ENCODE results near the gene PGF. TPM values are rescaled to one million over a fixed set of nuclear protein-coding genes. Genes with fewer than 3 reads are reported as not detected.

Gene PGF
- total and polyA plus RNA-seq, 2 experiments from 2014 or later = 1.1 to 1.8 TPM

DNA sequence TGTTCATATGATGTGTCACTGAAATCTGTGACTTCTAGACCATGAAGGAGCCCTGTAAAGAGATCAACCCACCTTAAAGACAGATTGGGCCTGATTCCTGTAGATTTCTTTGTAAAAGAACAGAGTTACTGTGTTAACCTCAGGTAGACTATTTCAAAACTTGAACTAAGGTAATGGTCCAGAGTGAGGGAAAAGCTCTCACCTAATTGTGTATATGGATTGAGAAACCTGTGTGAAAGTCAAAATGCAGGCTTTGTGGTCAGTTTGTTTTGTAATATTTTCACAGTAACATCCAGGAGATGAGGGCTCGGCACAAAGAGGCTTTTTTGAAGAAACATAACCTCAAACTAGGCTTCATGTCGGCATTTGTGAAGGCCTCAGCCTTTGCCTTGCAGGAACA, 57.3 kb downstream of the PGF start:
- TF ChIP-seq EZH2phosphoT487 (IDR thresholded peaks at IDR 0.05; ENCODE audit: insufficient read depth, low read depth) (no peak), EZH2 (IDR thresholded peaks at IDR 0.05; ENCODE audit: insufficient read depth, poor library complexity, severe bottlenecking) (no peak)
- no peaks in the 10 kb centered on the region for H3K4me1 ChIP-seq (ENCODE audit: insufficient read depth)
- peaks cover 31% of the 10 kb centered on the region for H3K79me2 ChIP-seq (ENCODE audit: insufficient read depth)
- no peak overlapping the region for H3K4me2 ChIP-seq (ENCODE audit: unreplicated experiment)
- no peaks in the 10 kb centered on the region for H3K27me3 ChIP-seq (replicated peaks; ENCODE audit: insufficient read depth)
- H4K20me1 ChIP-seq (ENCODE audit: insufficient read depth) = no peaks in the 10 kb centered on the region
- H2AFZ ChIP-seq = no peak overlapping the region
- no peak overlapping the region for H3K4me3 ChIP-seq
- no peaks in the 10 kb centered on the region for H3K9me2 ChIP-seq (ENCODE audit: insufficient read depth)
- no peak overlapping the region for H3K9ac ChIP-seq
- in situ Hi-C loops (cut with MboI) = no loop called here
- no peaks in the 10 kb centered on the region for H3K9me3 ChIP-seq (ENCODE audit: low read depth)
- no peak for DNase-seq
- peaks cover 9% of the 10 kb centered on the region for H3F3A ChIP-seq (ENCODE audit: insufficient read depth)
- H3K36me3 ChIP-seq (ENCODE audit: low read depth) = peaks cover 91% of the 10 kb centered on the region
- 88 to 94% methylated on average over 2 of the region's 2 CpGs for WGBS, 2 experiments (ENCODE audit: low coverage in 1 of 2, low lambda C conversion rate in 2 of 2, missing lambda C conversion rate in 2 of 2)
- H3K27ac ChIP-seq = no peak overlapping the region

DNA sequence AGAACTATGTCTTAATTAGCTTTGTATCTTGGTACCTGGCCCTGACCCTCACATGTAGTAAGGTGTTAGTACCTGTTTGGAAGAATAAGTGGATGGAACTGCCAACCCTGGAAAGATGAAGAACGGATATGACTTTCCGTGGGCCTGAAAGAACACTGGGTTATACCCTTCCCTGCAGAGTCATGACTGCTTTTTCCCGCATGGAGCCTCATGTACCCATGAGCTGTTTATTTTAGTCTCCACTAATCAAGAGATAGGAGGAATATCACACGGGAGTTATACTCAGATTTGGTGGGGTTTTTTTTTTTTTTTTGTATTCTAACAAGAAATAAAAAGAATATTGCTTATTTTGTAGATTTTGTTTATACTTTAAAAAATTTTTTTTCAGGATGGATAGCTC, 57.8 kb downstream of the PGF start:
- Histone ChIP-seq H3F3A (ENCODE audit: insufficient read depth) (peaks cover 9% of the 10 kb centered on the region), H3K9ac (no peak overlapping the region), H3K27ac (no peak overlapping the region), H2AFZ (no peak overlapping the region), H3K9me3 (ENCODE audit: low read depth) (no peaks in the 10 kb centered on the region), H3K4me1 (ENCODE audit: insufficient read depth) (no peaks in the 10 kb centered on the region), H4K20me1 (ENCODE audit: insufficient read depth) (no peaks in the 10 kb centered on the region), H3K4me3 (no peak overlapping the region), H3K9me2 (ENCODE audit: insufficient read depth) (no peaks in the 10 kb centered on the region), H3K79me2 (ENCODE audit: insufficient read depth) (peaks cover 35% of the 10 kb centered on the region), H3K4me2 (ENCODE audit: unreplicated experiment) (no peak overlapping the region), H3K36me3 (ENCODE audit: low read depth) (peaks cover 91% of the 10 kb centered on the region), H3K27me3 (replicated peaks; ENCODE audit: insufficient read depth) (no peaks in the 10 kb centered on the region)
- TF ChIP-seq EZH2 (IDR thresholded peaks at IDR 0.05; ENCODE audit: insufficient read depth, poor library complexity, severe bottlenecking) (no peak), EZH2phosphoT487 (IDR thresholded peaks at IDR 0.05; ENCODE audit: insufficient read depth, low read depth) (no peak)
- in situ Hi-C loops (cut with MboI) = no loop called here
- WGBS, 2 experiments (ENCODE audit: low coverage in 1 of 2, low lambda C conversion rate in 2 of 2, missing lambda C conversion rate in 2 of 2) = 85 to 87% methylated on average over 4 of the region's 4 CpGs
- DNase-seq = no peak

GRCh38 chr14:74896400-74896799, 59.0 kb downstream of the PGF start:
- no peak for DNase-seq
- no peak for TF ChIP-seq EZH2 (IDR thresholded peaks at IDR 0.05; ENCODE audit: insufficient read depth, poor library complexity, severe bottlenecking)
- TF ChIP-seq EZH2phosphoT487 (IDR thresholded peaks at IDR 0.05; ENCODE audit: insufficient read depth, low read depth) = no peak
- H2AFZ ChIP-seq = no peak overlapping the region
- peaks cover 9% of the 10 kb centered on the region for H3F3A ChIP-seq (ENCODE audit: insufficient read depth)
- peaks cover 9% of the 10 kb centered on the region for H3K4me1 ChIP-seq (ENCODE audit: insufficient read depth)
- H3K9me3 ChIP-seq (ENCODE audit: low read depth) = no peaks in the 10 kb centered on the region
- 85 to 95% methylated on average over 3 of the region's 3 CpGs for WGBS, 2 experiments (ENCODE audit: low coverage in 1 of 2, low lambda C conversion rate in 2 of 2, missing lambda C conversion rate in 2 of 2)
- no peak overlapping the region for H3K9ac ChIP-seq
- H3K27me3 ChIP-seq (replicated peaks; ENCODE audit: insufficient read depth) = no peaks in the 10 kb centered on the region
- H4K20me1 ChIP-seq (ENCODE audit: insufficient read depth) = no peaks in the 10 kb centered on the region
- H3K27ac ChIP-seq = no peak overlapping the region
- in situ Hi-C loops (cut with MboI) = no loop called here
- no peak overlapping the region for H3K4me2 ChIP-seq (ENCODE audit: unreplicated experiment)
- H3K4me3 ChIP-seq = no peak overlapping the region
- no peaks in the 10 kb centered on the region for H3K9me2 ChIP-seq (ENCODE audit: insufficient read depth)
- H3K79me2 ChIP-seq (ENCODE audit: insufficient read depth) = peaks cover 43% of the 10 kb centered on the region
- peaks cover 96% of the 10 kb centered on the region for H3K36me3 ChIP-seq (ENCODE audit: low read depth)

GRCh38 chr14:74893614-74894091, 61.7 kb downstream of the PGF start:
- peaks cover 4% of the 10 kb centered on the region; the same call in 1 of the 2 replicates for H4K20me1 ChIP-seq (ENCODE audit: insufficient read depth)
- H3K27me3 ChIP-seq (replicated peaks; ENCODE audit: insufficient read depth) = no peaks in the 10 kb centered on the region
- no peak overlapping the region for H2AFZ ChIP-seq
- no peak overlapping the region for H3K4me3 ChIP-seq
- no peaks in the 10 kb centered on the region for H3K9me2 ChIP-seq (ENCODE audit: insufficient read depth)
- H3K4me2 ChIP-seq (ENCODE audit: unreplicated experiment) = no peak overlapping the region
- no peaks in the 10 kb centered on the region for H3K9me3 ChIP-seq (ENCODE audit: low read depth)
- peaks cover 89% of the 10 kb centered on the region for H3K36me3 ChIP-seq (ENCODE audit: low read depth)
- peaks cover 17% of the 10 kb centered on the region for H3K4me1 ChIP-seq (ENCODE audit: insufficient read depth)
- H3K79me2 ChIP-seq (ENCODE audit: insufficient read depth) = peaks cover 70% of the 10 kb centered on the region
- in situ Hi-C loops (cut with MboI) = no loop called here
- H3K9ac ChIP-seq = no peak overlapping the region
- H3K27ac ChIP-seq = no peak overlapping the region
- WGBS, 2 experiments (ENCODE audit: low coverage in 1 of 2, low lambda C conversion rate in 2 of 2, missing lambda C conversion rate in 2 of 2) = 73 to 74% methylated on average over 4 of the region's 4 CpGs
- TF ChIP-seq EZH2phosphoT487 (IDR thresholded peaks at IDR 0.05; ENCODE audit: insufficient read depth, low read depth) = no peak
- no peak for TF ChIP-seq EZH2 (IDR thresholded peaks at IDR 0.05; ENCODE audit: insufficient read depth, poor library complexity, severe bottlenecking)
- DNase-seq = no peak
- peaks cover 24% of the 10 kb centered on the region for H3F3A ChIP-seq (ENCODE audit: insufficient read depth)

DNA sequence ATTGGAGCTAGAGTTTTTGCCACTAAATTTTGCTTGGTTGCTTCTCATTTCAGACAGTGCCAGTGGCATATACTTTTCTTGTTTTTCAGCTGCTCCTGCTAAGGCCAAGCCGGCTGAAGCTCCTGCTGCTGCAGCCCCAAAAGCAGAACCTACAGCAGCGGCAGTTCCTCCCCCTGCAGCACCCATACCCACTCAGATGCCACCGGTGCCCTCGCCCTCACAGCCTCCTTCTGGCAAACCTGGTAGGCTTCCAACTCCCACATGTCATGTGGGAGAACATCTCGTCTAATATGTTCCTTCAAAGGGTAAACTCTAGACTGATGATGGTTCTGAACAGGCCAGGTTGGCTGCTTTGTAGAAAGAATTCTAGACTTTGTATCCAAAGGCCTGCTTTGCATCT, 62.7 kb downstream of the PGF start:
- peaks cover 80% of the 10 kb centered on the region for H3K36me3 ChIP-seq (ENCODE audit: low read depth)
- H3K27me3 ChIP-seq (replicated peaks; ENCODE audit: insufficient read depth) = no peaks in the 10 kb centered on the region
- peaks cover 79% of the 10 kb centered on the region for H3K79me2 ChIP-seq (ENCODE audit: insufficient read depth)
- H3K4me2 ChIP-seq (ENCODE audit: unreplicated experiment) = no peak overlapping the region
- no peaks in the 10 kb centered on the region for H3K9me3 ChIP-seq (ENCODE audit: low read depth)
- no peak for TF ChIP-seq EZH2phosphoT487 (IDR thresholded peaks at IDR 0.05; ENCODE audit: insufficient read depth, low read depth)
- no peak for TF ChIP-seq EZH2 (IDR thresholded peaks at IDR 0.05; ENCODE audit: insufficient read depth, poor library complexity, severe bottlenecking)
- DNase-seq = no peak
- no peak overlapping the region for H3K27ac ChIP-seq
- peaks cover 33% of the 10 kb centered on the region for H3F3A ChIP-seq (ENCODE audit: insufficient read depth)
- in situ Hi-C loops (cut with MboI) = no loop called here
- peaks cover 26% of the 10 kb centered on the region for H3K4me1 ChIP-seq (ENCODE audit: insufficient read depth)
- peaks cover 11% of the 10 kb centered on the region for H4K20me1 ChIP-seq (ENCODE audit: insufficient read depth)
- H3K9me2 ChIP-seq (ENCODE audit: insufficient read depth) = no peaks in the 10 kb centered on the region
- 77 to 81% methylated on average over 5 of the region's 5 CpGs for WGBS, 2 experiments (ENCODE audit: low coverage in 1 of 2, low lambda C conversion rate in 2 of 2, missing lambda C conversion rate in 2 of 2)
- no peak overlapping the region for H3K4me3 ChIP-seq
- H3K9ac ChIP-seq = no peak overlapping the region
- no peak overlapping the region for H2AFZ ChIP-seq

All from GM23248 (cell line).